HepG2 (cell line): Measurements from ENCODE around the gene MAMLD1. TPM values are rescaled to one million over a fixed set of nuclear protein-coding genes. Genes with fewer than 3 reads are reported as not detected.

Experiments used
- ATAC-seq: fragments of 200-7000 bp; cut with Tn5 transposase; 3 replicates; pipeline ENCODE4 v1.9.1; 2020; ENCODE audit warnings: mild to moderate bottlenecking, moderate library complexity
- BruUV-seq: library from RNA; stranded (reverse); fragments of 400-500 nt; replicated peaks from 2 replicates; lab custom pipeline; 2021; lab: Mats Ljungman, UMichigan
- CTCF ChIA-PET: fragments of 300-600 bp; formaldehyde crosslinking; extraction: SDS; loops from one replicate; lab custom pipeline; 2021; ENCODE audit warnings: low total read pairs, inconsistent platforms, low intra/inter-chr PET ratio; lab: Yijun Ruan, JAX
- POLR2A ChIA-PET: fragments of 350-600 bp; sonication (Branson Sonifier 250); formaldehyde crosslinking; loops from one replicate; lab custom pipeline; 2020; ENCODE audit warnings: antibody characterized with exemption, inconsistent platforms; lab: Yijun Ruan, JAX
- DNase-seq: peaks from one replicate; pipeline ENCODE4 v3.0.0-alpha.2; 2015; ENCODE audit warnings: low spot score
- FAIRE-seq: peaks from 3 replicates; lab custom pipeline; 2011; peaks lifted over from hg19 to GRCh38; lab: Jason Lieb, UNC
- H2AFZ ChIP-seq: one replicate; pipeline ENCODE4 v1.6.1; 2011; ENCODE audit warnings: low read length, inconsistent platforms
- H3K27ac ChIP-seq: fragments of 300-600 bp; 3 replicates; pipeline ENCODE4 v1.8.0; 2011; ENCODE audit warnings: mixed run types, mild to moderate bottlenecking, mixed read lengths, low read length, inconsistent platforms; ENCODE audit not compliant: insufficient read depth; ENCODE audit errors: extremely low read length
- H3K27me3 ChIP-seq, 2 experiments: fragments of 200-600 bp in 1 of 2; 2 replicates in 1 of 2; 3 replicates in 1 of 2; pipeline versions ENCODE4 v1.6.0 to v1.8.0; 2011; ENCODE audit warnings: low read length in 2 of 2, mild to moderate bottlenecking in 2 of 2, moderate library complexity in 2 of 2, inconsistent platforms in 1 of 2; ENCODE audit not compliant: insufficient read depth in 2 of 2, control insufficient read depth in 1 of 2
- H3K36me3 ChIP-seq, 2 experiments: fragments of 200-600 bp in 1 of 2; replicated peaks in 1 of 2; 2 replicates in 1 of 2; 3 replicates in 1 of 2; pipeline versions ENCODE4 v1.5.1 to v1.8.0; 2011; ENCODE audit warnings: low read length in 2 of 2, inconsistent platforms in 1 of 2; ENCODE audit not compliant: insufficient read depth in 2 of 2, control insufficient read depth in 1 of 2
- H3K4me1 ChIP-seq: 2 replicates; pipeline ENCODE4 v1.5.1; 2012; ENCODE audit warnings: low read length, inconsistent platforms; ENCODE audit not compliant: insufficient read depth
- H3K4me2 ChIP-seq: 2 replicates; pipeline ENCODE4 v1.6.0; 2011; ENCODE audit warnings: low read depth, low read length, inconsistent platforms
- H3K4me3 ChIP-seq, 3 experiments: fragments of 200-600 bp in 1 of 3; sonication (generic), shearing (Covaris generic) in 1 of 3; replicated peaks in 1 of 3; 2 replicates each; pipeline ENCODE4 v1.5.1; 2011 to 2016; ENCODE audit warnings: low read length in 3 of 3, inconsistent platforms in 2 of 3, low read depth in 2 of 3, mild to moderate bottlenecking in 2 of 3, control low read depth in 1 of 3, mixed read lengths in 1 of 3; ENCODE audit not compliant: insufficient read depth in 1 of 3
- H3K79me2 ChIP-seq: one replicate; pipeline ENCODE4 v1.6.1; 2011; ENCODE audit warnings: low read length, inconsistent platforms; ENCODE audit not compliant: insufficient read depth
- H3K9ac ChIP-seq: 2 replicates; pipeline ENCODE4 v1.6.0; 2011; ENCODE audit warnings: mild to moderate bottlenecking, low read depth, low read length, inconsistent platforms; ENCODE audit not compliant: insufficient read depth
- H3K9me3 ChIP-seq: 2 replicates; pipeline ENCODE4 v1.5.1; 2012; ENCODE audit warnings: mild to moderate bottlenecking, low read length
- H4K20me1 ChIP-seq: 2 replicates; pipeline ENCODE4 v1.6.0; 2011; ENCODE audit warnings: inconsistent platforms, mild to moderate bottlenecking, low read length, moderate library complexity; ENCODE audit not compliant: insufficient read depth
- AKNA ChIP-seq: sonication (generic); formaldehyde crosslinking; IDR thresholded peaks from 2 replicates; pipeline ENCODE4 v1.4.0; 2020; ENCODE audit warnings: missing genetic modification reagents, borderline replicate concordance
- GPN1 ChIP-seq: sonication (generic); formaldehyde crosslinking; IDR thresholded peaks from 2 replicates; pipeline ENCODE4 v1.5.1; 2020; ENCODE audit warnings: missing genetic modification reagents, borderline replicate concordance
- IKZF4 ChIP-seq: sonication (generic); formaldehyde crosslinking; IDR thresholded peaks from 2 replicates; pipeline ENCODE4 v1.5.1; 2020; ENCODE audit warnings: borderline replicate concordance, mild to moderate bottlenecking, low read depth, missing genetic modification reagents; ENCODE audit errors: not compliant biosample characterization
- JUNB ChIP-seq: sonication (generic); formaldehyde crosslinking; IDR thresholded peaks from 2 replicates; pipeline ENCODE4 v1.8.0; 2022; ENCODE audit warnings: missing genetic modification reagents, mild to moderate bottlenecking, borderline replicate concordance
- KAT8 ChIP-seq: IDR thresholded peaks from 2 replicates; pipeline ENCODE4 v1.6.1; 2016; ENCODE audit warnings: missing genetic modification reagents, missing compliant biosample characterization
- MBD4 ChIP-seq: IDR thresholded peaks from 2 replicates; pipeline ENCODE4 v1.6.1; 2012; ENCODE audit warnings: low read length, inconsistent platforms, borderline replicate concordance
- NFKB2 ChIP-seq: sonication (generic); formaldehyde crosslinking; IDR thresholded peaks from 2 replicates; pipeline ENCODE4 v1.4.0; 2020; ENCODE audit warnings: missing genetic modification reagents, borderline replicate concordance
- RFX3 ChIP-seq: IDR thresholded peaks from 2 replicates; pipeline ENCODE4 v1.6.1; 2016; ENCODE audit warnings: missing biosample characterization, missing genetic modification reagents
- TARDBP ChIP-seq: sonication (generic); formaldehyde crosslinking; IDR thresholded peaks from 2 replicates; pipeline ENCODE4 v1.8.0; 2022; ENCODE audit warnings: mild to moderate bottlenecking, missing genetic modification reagents
- TCF12 ChIP-seq, 2 experiments: fragments of 450-650 bp in 1 of 2; sonication (generic) in 1 of 2; formaldehyde crosslinking in 1 of 2; IDR thresholded peaks; 2 replicates each; pipeline versions ENCODE4 v1.6.1 to v1.8.0; 2017 to 2022; ENCODE audit warnings: antibody characterized with exemption in 1 of 2, mild to moderate bottlenecking in 1 of 2, missing genetic modification reagents in 1 of 2, moderate library complexity in 1 of 2
- ZFP82 ChIP-seq: sonication (generic); formaldehyde crosslinking; IDR thresholded peaks from 2 replicates; pipeline ENCODE4 v1.5.1; 2020; ENCODE audit warnings: mild to moderate bottlenecking, missing genetic modification reagents, borderline replicate concordance
- in situ Hi-C: cut with HindIII; loops from 2 replicates; pipeline ENCODE4 v1.10.0; 2017; ENCODE audit warnings: low pct_unique_long_range_greater_than_20kb; ENCODE audit not compliant: extremely low pct_ligation_motif_present
- intact Hi-C: fragments of 100-400 bp; cut with micrococcal nuclease; formaldehyde crosslinking; loops from one replicate; pipeline ENCODE4 v1.10.0; 2022; ENCODE audit not compliant: unreplicated experiment
- polyA plus RNA-seq, 8 experiments: library from polyadenylated mRNA; depleted of rRNA in 3 of 8; stranded (reverse) in 7 of 8; unstranded in 1 of 8; fragments of >200 nt; fragmentation: Illumina TruSeq in 4 of 8; extraction: Trizol in 4 of 8; gene quantifications; 2 replicates each; pipeline versions ENCODE4 v1.2.1 to v1.2.3, GENCODE V29; 2011 to 2016; ENCODE audit warnings: low read depth in 4 of 8, missing spikeins in 1 of 8, mixed read lengths in 1 of 8; ENCODE audit not compliant: insufficient read depth in 1 of 8
- total RNA-seq, 5 experiments: library from RNA; depleted of rRNA; stranded (reverse); fragments of >200 nt; fragmentation: Illumina TruSeq; extraction: Trizol; gene quantifications; 2 replicates each; pipeline ENCODE4 v1.2.3, GENCODE V29; 2016; ENCODE audit warnings: low read depth in 1 of 5
- TF ChIP-seq, protein P1 (sequence below): sonication (generic); formaldehyde crosslinking; IDR thresholded peaks from 2 replicates; pipeline ENCODE4 v1.4.0; 2020; ENCODE audit warnings: missing genetic modification reagents
- TF ChIP-seq, protein P2 (sequence below): sonication (generic); formaldehyde crosslinking; IDR thresholded peaks from 2 replicates; pipeline ENCODE4 v1.4.0; 2020; ENCODE audit warnings: mild to moderate bottlenecking, missing genetic modification reagents
- TF ChIP-seq, protein P3 (sequence below): sonication (generic); formaldehyde crosslinking; IDR thresholded peaks from 2 replicates; pipeline ENCODE4 v1.5.0; 2020; ENCODE audit warnings: missing genetic modification reagents

MAMLD1 gene
- total and polyA plus RNA-seq, 2 of the 13 experiments (the other 11 are each of a cell fraction or from before 2014, with no cell fraction given) = not detected

GRCh38 chrX:150454083-150454482 lies 91.0 kb downstream of the MAMLD1 start:
- no peak for ATAC-seq
- Histone ChIP-seq H3K27me3 (no peaks in the 10 kb centered on the region; a peak in 1 of 5 replicates), H3K36me3 (no peaks in the 10 kb centered on the region), H3K27ac (no peak overlapping the region), H3K9me3 (no peaks in the 10 kb centered on the region), H3K9ac (no peak overlapping the region), H3K4me3 (no peak overlapping the region), H3K79me2 (no peaks in the 10 kb centered on the region), H3K4me1 (no peaks in the 10 kb centered on the region), H3K4me2 (no peak overlapping the region), H2AFZ (no peak overlapping the region), H4K20me1 (no peaks in the 10 kb centered on the region)
- no peak for DNase-seq
- intact Hi-C loops (no loop called here), in situ Hi-C loops (no loop called here)
- CTCF ChIA-PET = no interaction called here
- FAIRE-seq = no peak
- BruUV-seq = no TSS peak
- POLR2A ChIA-PET = no interaction called here
- TF ChIP-seq NFKB2 (no peak), JUNB (CRISPR knock-in tag) (no peak), RFX3 (no peak), MBD4 (no peak), TCF12 (IDR thresholded peaks at IDR 0.05) (no peak), TCF12 (CRISPR knock-in tag; IDR thresholded peaks at IDR 0.05) (no peak), TARDBP (CRISPR knock-in tag) (no peak), ZFP82 (CRISPR knock-in tag) (no peak), IKZF4 (CRISPR knock-in tag) (no peak), AKNA (CRISPR knock-in tag) (no peak), KAT8 (no peak), GPN1 (CRISPR knock-in tag) (no peak)
- TF ChIP-seq, protein P1, sequence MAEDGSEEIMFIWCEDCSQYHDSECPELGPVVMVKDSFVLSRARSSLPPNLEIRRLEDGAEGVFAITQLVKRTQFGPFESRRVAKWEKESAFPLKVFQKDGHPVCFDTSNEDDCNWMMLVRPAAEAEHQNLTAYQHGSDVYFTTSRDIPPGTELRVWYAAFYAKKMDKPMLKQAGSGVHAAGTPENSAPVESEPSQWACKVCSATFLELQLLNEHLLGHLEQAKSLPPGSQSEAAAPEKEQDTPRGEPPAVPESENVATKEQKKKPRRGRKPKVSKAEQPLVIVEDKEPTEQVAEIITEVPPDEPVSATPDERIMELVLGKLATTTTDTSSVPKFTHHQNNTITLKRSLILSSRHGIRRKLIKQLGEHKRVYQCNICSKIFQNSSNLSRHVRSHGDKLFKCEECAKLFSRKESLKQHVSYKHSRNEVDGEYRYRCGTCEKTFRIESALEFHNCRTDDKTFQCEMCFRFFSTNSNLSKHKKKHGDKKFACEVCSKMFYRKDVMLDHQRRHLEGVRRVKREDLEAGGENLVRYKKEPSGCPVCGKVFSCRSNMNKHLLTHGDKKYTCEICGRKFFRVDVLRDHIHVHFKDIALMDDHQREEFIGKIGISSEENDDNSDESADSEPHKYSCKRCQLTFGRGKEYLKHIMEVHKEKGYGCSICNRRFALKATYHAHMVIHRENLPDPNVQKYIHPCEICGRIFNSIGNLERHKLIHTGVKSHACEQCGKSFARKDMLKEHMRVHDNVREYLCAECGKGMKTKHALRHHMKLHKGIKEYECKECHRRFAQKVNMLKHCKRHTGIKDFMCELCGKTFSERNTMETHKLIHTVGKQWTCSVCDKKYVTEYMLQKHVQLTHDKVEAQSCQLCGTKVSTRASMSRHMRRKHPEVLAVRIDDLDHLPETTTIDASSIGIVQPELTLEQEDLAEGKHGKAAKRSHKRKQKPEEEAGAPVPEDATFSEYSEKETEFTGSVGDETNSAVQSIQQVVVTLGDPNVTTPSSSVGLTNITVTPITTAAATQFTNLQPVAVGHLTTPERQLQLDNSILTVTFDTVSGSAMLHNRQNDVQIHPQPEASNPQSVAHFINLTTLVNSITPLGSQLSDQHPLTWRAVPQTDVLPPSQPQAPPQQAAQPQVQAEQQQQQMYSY = no peak
- TF ChIP-seq, protein P2, sequence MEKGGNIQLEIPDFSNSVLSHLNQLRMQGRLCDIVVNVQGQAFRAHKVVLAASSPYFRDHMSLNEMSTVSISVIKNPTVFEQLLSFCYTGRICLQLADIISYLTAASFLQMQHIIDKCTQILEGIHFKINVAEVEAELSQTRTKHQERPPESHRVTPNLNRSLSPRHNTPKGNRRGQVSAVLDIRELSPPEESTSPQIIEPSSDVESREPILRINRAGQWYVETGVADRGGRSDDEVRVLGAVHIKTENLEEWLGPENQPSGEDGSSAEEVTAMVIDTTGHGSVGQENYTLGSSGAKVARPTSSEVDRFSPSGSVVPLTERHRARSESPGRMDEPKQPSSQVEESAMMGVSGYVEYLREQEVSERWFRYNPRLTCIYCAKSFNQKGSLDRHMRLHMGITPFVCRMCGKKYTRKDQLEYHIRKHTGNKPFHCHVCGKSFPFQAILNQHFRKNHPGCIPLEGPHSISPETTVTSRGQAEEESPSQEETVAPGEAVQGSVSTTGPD (CRISPR knock-in tag) = no peak
- TF ChIP-seq, protein P3, sequence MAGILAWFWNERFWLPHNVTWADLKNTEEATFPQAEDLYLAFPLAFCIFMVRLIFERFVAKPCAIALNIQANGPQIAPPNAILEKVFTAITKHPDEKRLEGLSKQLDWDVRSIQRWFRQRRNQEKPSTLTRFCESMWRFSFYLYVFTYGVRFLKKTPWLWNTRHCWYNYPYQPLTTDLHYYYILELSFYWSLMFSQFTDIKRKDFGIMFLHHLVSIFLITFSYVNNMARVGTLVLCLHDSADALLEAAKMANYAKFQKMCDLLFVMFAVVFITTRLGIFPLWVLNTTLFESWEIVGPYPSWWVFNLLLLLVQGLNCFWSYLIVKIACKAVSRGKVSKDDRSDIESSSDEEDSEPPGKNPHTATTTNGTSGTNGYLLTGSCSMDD (CRISPR knock-in tag) = no peak
